Mesenchymal stem cell (in vitro differentiated cells and primary cell): ENCODE measurements around the gene ANXA8.
"Not testable (repeated sequence)": the region's sequence is repeated elsewhere in the genome, so short reads cannot be mapped to it uniquely, and the experiment has no call there.

Source experiments
- DNase-seq: peaks from one replicate; pipeline ENCODE4 v3.0.0-alpha.2; 2013
- H2AFZ ChIP-seq: one replicate; pipeline ENCODE4 v1.6.1; 2013; ENCODE audit warnings: low read depth, mild to moderate bottlenecking, control low read depth, inconsistent platforms, low read length, moderate library complexity
- H2AK5ac ChIP-seq: 2 replicates; pipeline ENCODE4 v1.6.1; 2013; ENCODE audit warnings: low read length, moderate library complexity, mild to moderate bottlenecking, inconsistent platforms; ENCODE audit not compliant: severe bottlenecking
- H2BK120ac ChIP-seq: one replicate; pipeline ENCODE4 v1.6.1; 2013; ENCODE audit warnings: low read depth, mild to moderate bottlenecking, inconsistent platforms, low read length, moderate library complexity
- H2BK12ac ChIP-seq, 2 experiments: one replicate each; pipeline ENCODE4 v1.6.1; 2013; ENCODE audit warnings: inconsistent platforms in 2 of 2, low read length in 2 of 2, mild to moderate bottlenecking in 2 of 2, moderate library complexity in 2 of 2, control low read depth in 1 of 2
- H2BK15ac ChIP-seq: one replicate; pipeline ENCODE4 v1.6.1; 2013; ENCODE audit warnings: mild to moderate bottlenecking, low read depth, inconsistent platforms; ENCODE audit not compliant: poor library complexity, severe bottlenecking
- H2BK5ac ChIP-seq: 2 replicates; pipeline ENCODE4 v1.6.1; 2013; ENCODE audit warnings: low read depth, mild to moderate bottlenecking, low read length, control low read depth, inconsistent platforms; ENCODE audit not compliant: poor library complexity, severe bottlenecking
- H3K14ac ChIP-seq, 2 experiments: one replicate each; pipeline ENCODE4 v1.6.1; 2013; ENCODE audit warnings: inconsistent platforms in 2 of 2, low read length in 2 of 2, control low read depth in 1 of 2, mild to moderate bottlenecking in 1 of 2, moderate library complexity in 1 of 2
- H3K18ac ChIP-seq, 2 experiments: one replicate each; pipeline ENCODE4 v1.6.1; 2013; ENCODE audit warnings: inconsistent platforms in 2 of 2, low read length in 2 of 2, control low read depth in 1 of 2, low read depth in 1 of 2, mild to moderate bottlenecking in 1 of 2
- H3K23ac ChIP-seq, 2 experiments: one replicate each; pipeline ENCODE4 v1.6.1; 2013; ENCODE audit warnings: inconsistent platforms in 2 of 2, low read length in 2 of 2, mild to moderate bottlenecking in 2 of 2, moderate library complexity in 2 of 2, control low read depth in 1 of 2
- H3K27ac ChIP-seq: 2 replicates; pipeline ENCODE4 v1.5.1; 2013; ENCODE audit warnings: mild to moderate bottlenecking, moderate library complexity, low read length, control low read depth, inconsistent platforms; ENCODE audit not compliant: poor library complexity, severe bottlenecking
- H3K27me3 ChIP-seq, 2 experiments: 2 replicates each; pipeline versions ENCODE4 v1.6.1 to v1.7.0; 2013; ENCODE audit warnings: low read length in 2 of 2, mild to moderate bottlenecking in 2 of 2, moderate library complexity in 2 of 2, control low read depth in 1 of 2, inconsistent platforms in 1 of 2; ENCODE audit not compliant: control insufficient read depth in 1 of 2, insufficient read depth in 1 of 2
- H3K36me3 ChIP-seq, 2 experiments: 2 replicates each; pipeline versions ENCODE4 v1.6.1 to v1.7.0; 2013; ENCODE audit warnings: low read length in 2 of 2, control low read depth in 1 of 2, inconsistent platforms in 1 of 2, low read depth in 1 of 2, mild to moderate bottlenecking in 1 of 2; ENCODE audit not compliant: insufficient read depth in 2 of 2, control insufficient read depth in 1 of 2
- H3K4ac ChIP-seq, 2 experiments: one replicate each; pipeline ENCODE4 v1.6.1; 2013; ENCODE audit warnings: inconsistent platforms in 2 of 2, low read length in 2 of 2, mild to moderate bottlenecking in 2 of 2, moderate library complexity in 2 of 2, control low read depth in 1 of 2, low read depth in 1 of 2
- H3K4me1 ChIP-seq: 2 replicates; pipeline ENCODE4 v1.6.1; 2013; ENCODE audit warnings: low read depth, low read length, control low read depth; ENCODE audit not compliant: control insufficient read depth, insufficient read depth
- H3K4me2 ChIP-seq: 2 replicates; pipeline ENCODE4 v1.6.1; 2013; ENCODE audit warnings: low read length, mild to moderate bottlenecking, inconsistent platforms; ENCODE audit not compliant: poor library complexity, severe bottlenecking
- H3K4me3 ChIP-seq, 2 experiments: 2 replicates each; pipeline versions ENCODE4 v1.5.1 to v1.7.0; 2013; ENCODE audit warnings: low read length in 2 of 2, mild to moderate bottlenecking in 2 of 2, control low read depth in 1 of 2, low read depth in 1 of 2; ENCODE audit not compliant: insufficient read depth in 1 of 2
- H3K79me1 ChIP-seq: replicated peaks from 2 replicates; pipeline ENCODE4 v1.6.1; 2013; ENCODE audit warnings: mild to moderate bottlenecking, control low read depth, low read length, inconsistent platforms; ENCODE audit not compliant: poor library complexity, severe bottlenecking
- H3K9ac ChIP-seq: 2 replicates; pipeline ENCODE4 v1.7.0; 2013; ENCODE audit warnings: mild to moderate bottlenecking, low read length, moderate library complexity
- H3K9me3 ChIP-seq: 2 replicates; pipeline ENCODE4 v1.7.0; 2013; ENCODE audit warnings: mild to moderate bottlenecking, low read length; ENCODE audit not compliant: control insufficient read depth
- H4K8ac ChIP-seq: one replicate; pipeline ENCODE4 v1.6.1; 2013; ENCODE audit warnings: inconsistent platforms, mild to moderate bottlenecking, low read length, moderate library complexity
- H4K91ac ChIP-seq: one replicate; pipeline ENCODE4 v1.6.1; 2013; ENCODE audit warnings: mild to moderate bottlenecking, low read length, inconsistent platforms
- WGBS: methylation state at CpG from one replicate; pipeline ENCODE4 v1.1.7; 2013; ENCODE audit warnings: mixed read lengths; 5-methylcytosine and 5-hydroxymethylcytosine counted together

ANXA8 gene

GRCh38 chr10:47482367-47482766 is 1.5 kb downstream of the ANXA8 start:
- not testable (repeated sequence) for H3K4me3 ChIP-seq, H3K79me1 ChIP-seq, H2AK5ac ChIP-seq, H4K91ac ChIP-seq, H3K4me1 ChIP-seq, H3K36me3 ChIP-seq, H3K23ac ChIP-seq, H3K9me3 ChIP-seq, H2BK12ac ChIP-seq, H2AFZ ChIP-seq, H3K9ac ChIP-seq, H3K4me2 ChIP-seq, H3K27ac ChIP-seq, H2BK15ac ChIP-seq, H2BK5ac ChIP-seq, DNase-seq, H3K4ac ChIP-seq, H3K14ac ChIP-seq, H4K8ac ChIP-seq, H2BK120ac ChIP-seq, H3K18ac ChIP-seq, H3K27me3 ChIP-seq
- WGBS, result no CpG with 5 or more reads among the region's 1 CpG

- not testable (repeated sequence) for H3K4me3 ChIP-seq, H2BK120ac ChIP-seq, H2BK12ac ChIP-seq, H3K79me1 ChIP-seq, H3K4me1 ChIP-seq, DNase-seq, H3K27me3 ChIP-seq, H2AFZ ChIP-seq, H3K9ac ChIP-seq, H2AK5ac ChIP-seq, H3K23ac ChIP-seq, H3K4ac ChIP-seq, H3K14ac ChIP-seq, H3K36me3 ChIP-seq, H3K4me2 ChIP-seq, H4K91ac ChIP-seq, H4K8ac ChIP-seq, H3K18ac ChIP-seq, H2BK15ac ChIP-seq, H3K9me3 ChIP-seq, H2BK5ac ChIP-seq
- WGBS, result 100% methylated on average over 2 of the region's 6 CpGs
- H3K27ac ChIP-seq, result peak overlapping the region; percentile 47
Observed at GRCh38 chr10:47481768-47482181, 2.1 kb downstream of the ANXA8 start.

DNA sequence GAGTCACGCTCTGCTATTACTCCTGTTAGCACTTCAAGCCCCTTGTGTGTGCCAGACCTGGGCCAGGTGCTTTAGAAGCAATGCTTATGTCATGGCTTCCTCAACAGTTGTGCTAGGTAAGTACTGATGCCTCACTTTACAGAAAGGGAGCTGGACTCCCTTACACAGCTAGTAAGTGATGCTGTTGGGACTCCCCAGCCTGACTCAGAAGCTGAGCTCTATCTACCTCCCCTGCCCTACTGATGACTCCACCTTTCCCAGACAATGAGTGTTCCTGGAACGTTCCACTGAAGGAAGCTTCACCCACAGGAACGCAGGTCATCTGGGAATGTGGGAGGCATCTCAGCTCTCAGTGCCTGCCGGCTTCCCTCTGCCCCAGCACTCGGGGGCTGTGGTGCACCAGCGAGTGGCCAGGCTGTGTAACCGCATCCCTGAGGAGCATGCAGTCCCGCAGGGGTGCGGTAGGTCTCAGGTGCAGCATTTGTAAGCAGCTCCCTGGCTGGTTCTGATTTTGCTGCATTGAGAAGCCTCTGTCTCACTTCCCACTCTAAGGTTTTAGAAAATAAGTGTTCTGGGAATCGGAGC is 2.6 kb downstream of the ANXA8 start:
- not testable (repeated sequence) for H3K9me3 ChIP-seq, H4K91ac ChIP-seq, H3K27me3 ChIP-seq, H2AK5ac ChIP-seq, H3K14ac ChIP-seq, H3K4ac ChIP-seq, H4K8ac ChIP-seq, H2BK12ac ChIP-seq, H3K18ac ChIP-seq, H3K4me3 ChIP-seq, H3K79me1 ChIP-seq, H2AFZ ChIP-seq, H2BK5ac ChIP-seq, H3K36me3 ChIP-seq, H3K23ac ChIP-seq, H2BK120ac ChIP-seq, H3K9ac ChIP-seq, H3K4me2 ChIP-seq, H3K27ac ChIP-seq, H3K4me1 ChIP-seq, H2BK15ac ChIP-seq, DNase-seq
- no CpG with 5 or more reads among the region's 10 CpGs for WGBS

GRCh38 chr10:47480133-47480532 is 3.8 kb downstream of the ANXA8 start:
- not testable (repeated sequence) for H2BK15ac ChIP-seq, H2BK5ac ChIP-seq, H2BK120ac ChIP-seq, H3K18ac ChIP-seq, H3K79me1 ChIP-seq, H3K27ac ChIP-seq, H2AK5ac ChIP-seq, H3K23ac ChIP-seq, H3K4me3 ChIP-seq, H2AFZ ChIP-seq, H3K4ac ChIP-seq, H3K4me1 ChIP-seq, H4K8ac ChIP-seq, DNase-seq, H3K9me3 ChIP-seq, H3K36me3 ChIP-seq, H2BK12ac ChIP-seq, H3K14ac ChIP-seq, H3K4me2 ChIP-seq, H3K27me3 ChIP-seq, H4K91ac ChIP-seq, H3K9ac ChIP-seq
- WGBS, result no CpG with 5 or more reads among the region's 3 CpGs
